HEK293T (cell line): ENCODE measurements around the gene CFAP97D2.

Experiments
- CTCF ChIA-PET: fragments of 350-600 bp; formaldehyde crosslinking; extraction: SDS; loops from one replicate; lab custom pipeline; 2021; ENCODE audit warnings: antibody characterized with exemption, inconsistent platforms; lab: Yijun Ruan, JAX
- POLR2A ChIA-PET: fragments of 350-600 bp; formaldehyde crosslinking; extraction: SDS; loops from one replicate; lab custom pipeline; 2020; ENCODE audit warnings: antibody characterized with exemption, inconsistent platforms; lab: Yijun Ruan, JAX
- DNase-seq: peaks from one replicate; pipeline ENCODE4 v3.0.0; 2012; ENCODE audit warnings: mixed read lengths; ENCODE audit errors: extremely low spot score
- ARNT ChIP-seq: fragments of 450-650 bp; IDR thresholded peaks from 2 replicates; pipeline ENCODE4 v1.6.1; 2017; ENCODE audit warnings: mild to moderate bottlenecking
- BHLHE40 ChIP-seq: fragments of 450-650 bp; IDR thresholded peaks from 2 replicates; pipeline ENCODE4 v1.6.1; 2016; ENCODE audit warnings: mild to moderate bottlenecking, moderate library complexity, borderline replicate concordance
- CTBP1 ChIP-seq: fragments of 450-650 bp; IDR thresholded peaks from 2 replicates; pipeline ENCODE4 v1.6.1; 2016; ENCODE audit warnings: borderline replicate concordance
- ELF4 ChIP-seq: fragments of 450-650 bp; IDR thresholded peaks from 2 replicates; pipeline ENCODE4 v1.6.1; 2017; ENCODE audit warnings: antibody characterized with exemption
- FOXA1 ChIP-seq: fragments of 450-650 bp; IDR thresholded peaks from 2 replicates; pipeline ENCODE4 v1.6.1; 2016; ENCODE audit warnings: mild to moderate bottlenecking
- FOXK2 ChIP-seq: fragments of 450-650 bp; IDR thresholded peaks from 2 replicates; pipeline ENCODE4 v1.6.1; 2016; ENCODE audit warnings: mild to moderate bottlenecking
- FOXM1 ChIP-seq: fragments of 450-650 bp; IDR thresholded peaks from 2 replicates; pipeline ENCODE4 v1.6.1; 2017; ENCODE audit warnings: mild to moderate bottlenecking, borderline replicate concordance
- HDGF ChIP-seq: fragments of 450-650 bp; IDR thresholded peaks from 2 replicates; pipeline ENCODE4 v1.6.1; 2017; ENCODE audit warnings: antibody characterized with exemption, borderline replicate concordance
- L3MBTL2 ChIP-seq: fragments of 450-650 bp; conservative IDR thresholded peaks from 2 replicates; pipeline ENCODE4 v1.6.1; 2016; ENCODE audit warnings: mild to moderate bottlenecking
- LEF1 ChIP-seq: fragments of 450-650 bp; IDR thresholded peaks from 2 replicates; pipeline ENCODE4 v1.6.1; 2017; ENCODE audit warnings: mild to moderate bottlenecking, borderline replicate concordance
- NFRKB ChIP-seq: fragments of 450-650 bp; IDR thresholded peaks from 2 replicates; pipeline ENCODE4 v1.6.1; 2016; ENCODE audit warnings: mild to moderate bottlenecking, moderate library complexity
- SP1 ChIP-seq: fragments of 450-650 bp; IDR thresholded peaks from 2 replicates; pipeline ENCODE4 v1.6.1; 2017
- SUZ12 ChIP-seq: fragments of 450-650 bp; IDR thresholded peaks from 2 replicates; pipeline ENCODE4 v1.6.1; 2016; ENCODE audit warnings: mild to moderate bottlenecking
- TARDBP ChIP-seq: fragments of 450-650 bp; IDR thresholded peaks from 2 replicates; pipeline ENCODE4 v1.6.1; 2016
- ZNF384 ChIP-seq: fragments of 450-650 bp; IDR thresholded peaks from 2 replicates; pipeline ENCODE4 v1.6.1; 2016
- TF ChIP-seq, protein P1 (sequence below): fragments of 450-650 bp; IDR thresholded peaks from 2 replicates; pipeline ENCODE4 v1.6.1; 2016

Gene CFAP97D2

DNA sequence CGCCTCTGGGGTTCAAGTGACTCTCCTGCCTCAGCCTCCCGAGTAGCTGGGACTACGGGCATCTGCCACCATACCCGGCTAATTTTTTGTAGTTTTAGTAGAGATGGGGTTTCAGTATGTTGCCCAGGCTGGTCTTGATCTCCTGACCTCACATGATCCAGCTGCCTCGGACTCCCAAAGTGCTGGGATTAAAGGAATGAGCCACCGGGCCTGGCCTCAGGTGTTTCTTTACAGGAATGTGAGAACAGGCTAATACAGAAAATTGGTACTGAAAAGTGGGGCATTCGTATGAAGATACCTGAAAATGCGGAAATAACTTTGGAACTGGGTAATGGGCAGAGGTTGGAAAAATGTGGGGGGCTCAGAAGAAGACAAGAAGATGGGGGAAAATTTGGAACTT lies 52.8 kb downstream of the CFAP97D2 start:
- ChIA-PET POLR2A (no interaction called here), CTCF (no interaction called here)
- no peak for DNase-seq
- no peak for TF ChIP-seq ARNT
- TF ChIP-seq LEF1: no peak
- TF ChIP-seq FOXK2: no peak
- TF ChIP-seq, protein P1, sequence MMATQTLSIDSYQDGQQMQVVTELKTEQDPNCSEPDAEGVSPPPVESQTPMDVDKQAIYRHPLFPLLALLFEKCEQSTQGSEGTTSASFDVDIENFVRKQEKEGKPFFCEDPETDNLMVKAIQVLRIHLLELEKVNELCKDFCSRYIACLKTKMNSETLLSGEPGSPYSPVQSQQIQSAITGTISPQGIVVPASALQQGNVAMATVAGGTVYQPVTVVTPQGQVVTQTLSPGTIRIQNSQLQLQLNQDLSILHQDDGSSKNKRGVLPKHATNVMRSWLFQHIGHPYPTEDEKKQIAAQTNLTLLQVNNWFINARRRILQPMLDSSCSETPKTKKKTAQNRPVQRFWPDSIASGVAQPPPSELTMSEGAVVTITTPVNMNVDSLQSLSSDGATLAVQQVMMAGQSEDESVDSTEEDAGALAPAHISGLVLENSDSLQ: no peak
- TF ChIP-seq L3MBTL2: no peak
- no peak for TF ChIP-seq TARDBP
- TF ChIP-seq CTBP1: no peak
- TF ChIP-seq BHLHE40: no peak
- no peak for TF ChIP-seq SP1
- TF ChIP-seq HDGF: no peak
- TF ChIP-seq SUZ12: no peak

DNA sequence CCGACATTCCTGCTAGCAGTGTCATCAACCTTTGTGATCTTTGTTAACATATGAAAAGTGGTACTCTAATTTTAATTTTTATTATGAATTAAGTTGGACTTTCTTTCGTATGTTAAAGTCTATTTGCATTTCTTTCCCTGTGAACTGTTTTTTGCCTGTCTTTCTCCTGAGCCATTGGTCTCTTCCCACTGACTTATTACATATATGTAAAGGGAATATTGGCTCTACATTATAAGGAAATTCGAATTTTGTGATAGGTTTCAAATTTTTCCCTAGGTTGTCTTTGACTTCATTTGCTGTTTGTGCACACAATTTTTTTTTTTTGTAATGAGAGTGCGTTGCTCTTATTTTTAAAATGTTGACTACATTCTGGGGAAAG lies 55.2 kb downstream of the CFAP97D2 start:
- no peak for DNase-seq
- ChIA-PET POLR2A (no interaction called here), CTCF (no interaction called here)
- no peak for TF ChIP-seq SP1
- no peak for TF ChIP-seq HDGF

DNA sequence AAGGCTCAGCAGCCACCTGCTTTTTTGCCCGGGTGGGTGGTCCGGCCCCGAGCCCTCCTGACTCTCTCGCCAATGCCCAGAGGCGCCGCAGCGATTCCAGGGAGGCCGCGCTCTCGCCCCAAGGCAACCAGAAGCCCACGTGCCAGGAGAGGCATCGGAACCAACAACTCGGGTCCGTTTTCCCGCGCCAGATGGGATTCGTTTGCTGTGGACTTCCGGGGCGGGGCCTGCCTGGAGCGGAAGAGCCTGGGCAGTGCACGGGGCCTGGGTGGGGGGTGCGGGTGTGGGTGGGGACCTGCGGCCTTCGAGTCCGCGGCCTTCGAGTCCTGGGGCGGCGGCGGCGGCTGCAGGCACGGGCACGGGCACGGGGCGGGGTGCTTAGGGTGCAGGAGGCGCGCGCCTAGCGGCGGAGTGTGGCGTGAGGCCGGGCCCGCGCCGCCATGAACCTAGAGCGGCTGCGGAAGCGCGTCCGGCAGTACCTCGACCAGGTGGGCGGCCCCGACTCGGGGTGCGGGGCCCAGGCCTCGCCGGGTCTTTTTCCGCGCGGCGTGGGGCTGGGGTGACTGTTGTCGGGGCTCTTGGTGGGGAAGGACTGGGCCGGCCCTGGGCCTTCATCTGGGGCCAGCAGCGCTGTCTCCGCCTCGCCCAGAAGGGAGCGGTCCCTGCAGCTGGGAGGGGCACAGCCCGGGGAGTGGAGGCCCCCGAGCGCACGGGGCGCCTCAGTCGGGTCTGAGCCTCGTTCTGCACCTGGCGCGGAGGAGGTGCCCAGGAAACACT lies 55.8 kb downstream of the CFAP97D2 start, which contains the start of gene CDC16:
Gene CDC16, plus strand, starts transcription at position 253 of the 777 bp plus-strand sequence. Its CDS starts 188 bp downstream, at position 441.
- TF ChIP-seq ZNF384 (no peak), ARNT (no peak), FOXM1 (no peak), L3MBTL2 (peak; percentile 100), BHLHE40 (no peak), NFRKB (no peak)
- CTCF ChIA-PET: no interaction called here
- POLR2A ChIA-PET: interaction anchor here (1.0 kb wide), 1 partner anchor 742 kb away, joined by 3 read pairs; no protein-coding TSS in a partner anchor
- DNase-seq: peak; percentile 81

DNA sequence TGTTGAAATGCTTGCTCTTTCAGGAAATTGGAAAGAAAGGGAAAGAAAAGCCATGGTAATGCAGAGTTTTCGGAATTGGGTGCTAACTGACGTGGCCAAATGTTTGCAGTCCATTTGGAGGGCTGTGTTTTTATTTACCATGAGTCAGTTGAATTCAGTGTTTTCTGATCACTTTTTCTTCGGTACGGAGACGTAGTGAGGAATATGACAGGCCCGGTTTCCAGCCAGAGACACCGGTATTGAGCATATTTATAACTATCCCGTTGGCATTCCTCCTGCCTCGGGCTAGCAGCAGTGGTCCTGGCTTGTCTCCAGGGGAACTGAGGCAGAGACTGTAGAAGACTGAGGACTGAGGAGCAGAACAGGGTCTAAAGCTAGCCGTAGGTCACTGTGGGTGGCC lies 56.6 kb downstream of the CFAP97D2 start:
- no peak for DNase-seq
- ChIA-PET CTCF (no interaction called here), POLR2A (interaction anchor here (1.0 kb wide), 1 partner anchor 742 kb away, joined by 3 read pairs; no protein-coding TSS in a partner anchor)
- TF ChIP-seq NFRKB: no peak
- TF ChIP-seq CTBP1: no peak
- TF ChIP-seq FOXM1: no peak
- no peak for TF ChIP-seq FOXA1
- TF ChIP-seq FOXK2: no peak
- no peak for TF ChIP-seq SUZ12
- no peak for TF ChIP-seq ARNT
- TF ChIP-seq ZNF384: no peak
- TF ChIP-seq LEF1: no peak
- no peak for TF ChIP-seq SP1

DNA sequence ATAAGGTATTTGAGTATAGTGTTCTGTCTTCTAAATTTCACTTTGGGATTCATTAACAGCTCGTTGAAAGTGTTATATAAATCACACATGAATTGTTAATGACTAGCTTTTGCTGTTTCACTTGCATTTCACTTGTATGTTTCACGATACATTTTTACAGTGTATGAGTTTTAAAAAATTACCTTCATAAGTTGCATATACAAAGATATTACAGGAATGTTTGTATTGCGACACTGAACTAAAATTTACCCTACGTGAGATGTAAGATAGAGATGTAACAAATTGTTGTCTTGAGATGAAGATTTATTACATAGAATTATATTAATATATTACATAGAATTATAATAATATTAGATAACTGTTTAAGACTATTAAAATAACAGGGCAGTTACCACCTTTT lies 57.2 kb downstream of the CFAP97D2 start:
- TF ChIP-seq FOXA1 (no peak), ELF4 (no peak), SP1 (no peak), HDGF (no peak), ZNF384 (no peak), CTBP1 (no peak), FOXM1 (no peak), SUZ12 (no peak), BHLHE40 (no peak), L3MBTL2 (no peak), ARNT (no peak), LEF1 (no peak)
- TF ChIP-seq, protein P1: no peak
- POLR2A ChIA-PET: no interaction called here
- CTCF ChIA-PET: interaction anchor here (0.7 kb wide), 1 partner anchor 175 kb away, joined by 3 read pairs; no protein-coding TSS in a partner anchor
- DNase-seq: no peak

DNA sequence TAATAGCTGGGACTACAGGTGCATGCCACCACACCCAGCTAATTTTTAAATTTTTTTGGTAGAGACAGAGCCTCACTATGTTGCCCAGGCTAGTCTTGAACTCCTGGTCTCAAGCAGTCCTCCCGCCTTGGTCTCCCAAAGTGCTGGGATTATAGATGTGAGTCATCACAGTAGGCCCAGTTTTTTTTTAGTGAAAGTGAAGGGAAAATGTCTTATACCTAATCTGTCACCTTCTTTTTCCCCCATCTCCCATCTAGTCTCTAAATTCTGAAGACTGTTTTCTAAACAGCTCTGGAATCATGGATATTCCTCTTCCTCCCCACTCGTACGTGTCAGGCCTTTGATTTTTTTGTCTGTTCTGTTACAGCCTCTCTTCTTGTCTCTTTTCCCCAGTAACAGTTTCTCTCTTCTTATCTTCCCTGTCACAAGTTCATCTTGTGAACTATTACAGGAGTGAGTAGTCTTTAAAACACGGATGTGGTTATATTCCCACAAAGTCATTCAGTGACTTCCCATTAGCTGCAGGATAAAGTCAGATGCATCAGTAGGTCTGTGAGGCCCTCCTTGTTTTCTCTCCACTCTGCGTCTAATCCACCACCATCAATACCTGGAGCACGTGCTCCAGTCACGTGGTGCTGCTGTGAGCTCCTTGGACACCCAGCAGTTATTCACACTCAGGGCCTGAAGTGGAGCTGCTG lies 58.5 kb downstream of the CFAP97D2 start:
- CTCF ChIA-PET: no interaction called here
- POLR2A ChIA-PET: no interaction called here

DNA sequence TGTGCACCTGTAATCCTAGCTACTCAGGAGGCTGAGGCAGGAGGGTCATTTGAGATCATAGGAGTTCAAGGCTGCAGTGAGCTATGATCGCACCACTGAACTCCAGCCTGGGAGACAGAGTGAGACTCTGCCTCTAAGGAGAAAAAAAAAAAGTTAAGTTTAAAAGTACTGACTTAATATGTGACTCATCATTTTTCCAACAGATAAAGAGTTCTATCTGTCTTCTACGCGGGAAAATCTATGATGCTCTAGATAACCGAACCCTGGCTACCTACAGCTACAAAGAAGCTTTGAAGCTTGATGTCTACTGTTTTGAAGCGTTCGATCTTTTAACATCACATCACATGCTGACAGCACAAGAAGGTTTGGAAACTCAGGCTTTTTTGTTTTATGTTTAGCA lies 62.9 kb downstream of the CFAP97D2 start:
- CTCF ChIA-PET: no interaction called here
- DNase-seq: no peak
- POLR2A ChIA-PET: no interaction called here
- TF ChIP-seq ELF4 (no peak), FOXM1 (no peak), BHLHE40 (no peak), L3MBTL2 (no peak), SUZ12 (no peak), HDGF (no peak), FOXK2 (no peak), NFRKB (no peak), FOXA1 (no peak), ARNT (no peak), LEF1 (no peak), CTBP1 (no peak), ZNF384 (no peak)

More for the DNA sequence above, 58.5 kb downstream of the CFAP97D2 start:
- no peak for DNase-seq
- no peak for TF ChIP-seq FOXK2
- no peak for TF ChIP-seq LEF1
